CD14-positive monocyte (primary cell): ENCODE data around the gene KCTD16. TPM values are rescaled to one million over a fixed set of nuclear protein-coding genes. Genes with fewer than 3 reads are reported as not detected.

ENCODE experiments used
- DNase-seq, 3 donors: peaks; one replicate each; pipeline ENCODE4 v3.0.0-alpha.2; 2011 to 2022
- H2AFZ ChIP-seq: 2 replicates; pipeline ENCODE4 v1.6.0; 2012; ENCODE audit warnings: mild to moderate bottlenecking, low read depth, low read length, inconsistent platforms; ENCODE audit not compliant: insufficient read depth, poor library complexity, severe bottlenecking
- H3K27ac ChIP-seq, 2 donors: 1 replicate in 1 of 2; 2 replicates in 1 of 2; pipeline ENCODE4 v1.5.1; 2012 to 2013; ENCODE audit warnings: low read length in 2 of 2, control low read depth in 1 of 2, inconsistent platforms in 1 of 2, low read depth in 1 of 2, mild to moderate bottlenecking in 1 of 2
- H3K27me3 ChIP-seq, 2 donors: one replicate each; pipeline versions ENCODE4 v1.6.0 to v1.6.1; 2011 to 2013; ENCODE audit warnings: low read length in 2 of 2; ENCODE audit not compliant: control insufficient read depth in 2 of 2, insufficient read depth in 2 of 2
- H3K36me3 ChIP-seq, 2 donors: replicated peaks in 1 of 2; 1 replicate in 1 of 2; 2 replicates in 1 of 2; pipeline versions ENCODE4 v1.5.1 to v1.6.1; 2012 to 2013; ENCODE audit warnings: low read length in 2 of 2, control low read depth in 1 of 2, inconsistent platforms in 1 of 2, mild to moderate bottlenecking in 1 of 2; ENCODE audit not compliant: insufficient read depth in 2 of 2, control insufficient read depth in 1 of 2
- H3K4me1 ChIP-seq, 2 donors: 1 replicate in 1 of 2; 2 replicates in 1 of 2; pipeline versions ENCODE4 v1.5.1 to v1.6.1; 2012 to 2013; ENCODE audit warnings: low read length in 2 of 2, control low read depth in 1 of 2, inconsistent platforms in 1 of 2, mild to moderate bottlenecking in 1 of 2, moderate library complexity in 1 of 2; ENCODE audit not compliant: insufficient read depth in 2 of 2, control insufficient read depth in 1 of 2
- H3K4me2 ChIP-seq: replicated peaks from 2 replicates; pipeline ENCODE3; 2012; ENCODE audit warnings: low read length, moderate library complexity, mild to moderate bottlenecking; ENCODE audit not compliant: poor library complexity, severe bottlenecking; ENCODE audit errors: extremely low read depth
- H3K4me3 ChIP-seq, 3 experiments: fragments of 200-600 bp in 1 of 3; sonication (generic) in 1 of 3; replicated peaks in 1 of 3; 1 replicate in 2 of 3; 2 replicates in 1 of 3; pipeline ENCODE4 v1.5.1; 2011 to 2013; ENCODE audit warnings: low read length in 3 of 3, mild to moderate bottlenecking in 3 of 3, control low read depth in 2 of 3, low read depth in 2 of 3, inconsistent platforms in 1 of 3, moderate library complexity in 1 of 3
- H3K79me2 ChIP-seq: 2 replicates; pipeline ENCODE4 v1.6.0; 2012; ENCODE audit warnings: mild to moderate bottlenecking, control low read depth, inconsistent platforms, low read length, moderate library complexity; ENCODE audit not compliant: insufficient read depth
- H3K9ac ChIP-seq: 2 replicates; pipeline ENCODE4 v1.6.0; 2017; ENCODE audit warnings: low read length, mild to moderate bottlenecking; ENCODE audit not compliant: insufficient read depth, poor library complexity, severe bottlenecking
- H3K9me3 ChIP-seq, 2 donors: replicated peaks in 1 of 2; 1 replicate in 1 of 2; 2 replicates in 1 of 2; pipeline versions ENCODE4 v1.5.1 to v1.6.1; 2012 to 2013; ENCODE audit warnings: low read length in 2 of 2, control low read depth in 1 of 2; ENCODE audit not compliant: control insufficient read depth in 1 of 2, insufficient read depth in 1 of 2
- H4K20me1 ChIP-seq: 2 replicates; pipeline ENCODE4 v1.6.0; 2012; ENCODE audit warnings: mild to moderate bottlenecking, low read length, control low read depth, moderate library complexity; ENCODE audit not compliant: insufficient read depth
- H3K27ac Mint-ChIP-seq, 7 donors: one replicate each; pipeline ENCODE4 v1.8.0; 2020; ENCODE audit warnings: mild to moderate bottlenecking in 7 of 7, mixed read lengths in 7 of 7, moderate library complexity in 6 of 7, inconsistent platforms in 2 of 7
- H3K27me3 Mint-ChIP-seq, 3 donors: one replicate each; pipeline ENCODE4 v1.8.0; 2021 to 2022; ENCODE audit warnings: low read depth in 3 of 3, mild to moderate bottlenecking in 3 of 3, mixed read lengths in 3 of 3, moderate library complexity in 3 of 3, inconsistent platforms in 1 of 3
- H3K36me3 Mint-ChIP-seq, 2 donors: one replicate each; pipeline ENCODE4 v1.8.0; 2020; ENCODE audit warnings: mixed read lengths in 2 of 2, inconsistent platforms in 1 of 2, mild to moderate bottlenecking in 1 of 2
- H3K4me1 Mint-ChIP-seq: one replicate; pipeline ENCODE4 v1.8.0; 2020; ENCODE audit warnings: mild to moderate bottlenecking, mixed read lengths
- H3K4me3 Mint-ChIP-seq, 2 donors: one replicate each; pipeline ENCODE4 v1.8.0; 2020; ENCODE audit warnings: mild to moderate bottlenecking in 2 of 2, mixed read lengths in 2 of 2, moderate library complexity in 1 of 2
- H3K9me3 Mint-ChIP-seq, 7 donors: one replicate each; pipeline ENCODE4 v1.8.0; 2020 to 2022; ENCODE audit warnings: mixed read lengths in 7 of 7, mild to moderate bottlenecking in 6 of 7, moderate library complexity in 6 of 7, inconsistent platforms in 2 of 7
- WGBS: methylation state at CpG from one replicate; pipeline ENCODE4 v1.1.5; 2013; ENCODE audit warnings: missing lambda C conversion rate; ENCODE audit not compliant: insufficient coverage; 5-methylcytosine and 5-hydroxymethylcytosine counted together
- intact Hi-C, 2 donors: fragments of 100-400 bp; cut with micrococcal nuclease; formaldehyde crosslinking; loops; one replicate each; pipeline versions ENCODE4 v1.15.0 to v1.15.1; 2023
- polyA plus RNA-seq, 3 donors: library from polyadenylated mRNA; depleted of rRNA in 1 of 3; unstranded in 2 of 3; stranded (reverse) in 1 of 3; fragments of 300-500 nt in 2 of 3; fragments of >200 nt in 1 of 3; fragmentation: Illumina TruSeq in 2 of 3; gene quantifications; 1 replicate in 2 of 3; 2 replicates in 1 of 3; pipeline ENCODE4 v1.2.3, GENCODE V29; 2012 to 2021
- TF ChIP-seq, protein P1 (sequence below): fragments of 200-600 bp; IDR thresholded peaks from one replicate; pipeline ENCODE4 v1.8.0; 2022; ENCODE audit warnings: antibody characterized with exemption, mild to moderate bottlenecking

Gene KCTD16
- polyA plus RNA-seq, 3 donors, result not detected

DNA sequence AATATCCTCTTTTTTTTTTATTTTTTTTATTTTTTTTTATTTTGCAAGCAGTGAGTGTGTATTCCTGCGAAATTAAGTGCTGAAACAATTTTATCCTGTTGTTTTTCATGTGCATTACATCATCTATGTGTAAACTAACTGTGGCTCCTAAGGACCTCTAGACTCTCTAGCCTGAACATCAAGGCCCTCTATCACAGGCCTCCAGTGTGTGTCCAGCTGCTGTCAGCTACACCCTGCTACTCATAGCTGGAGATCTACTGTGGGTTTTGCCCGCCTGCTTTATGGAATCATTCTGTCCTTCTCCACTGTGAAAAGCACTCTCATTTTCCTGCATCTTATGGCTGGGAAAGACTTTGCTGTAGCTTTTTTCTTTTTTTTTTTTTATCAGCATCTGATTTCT, 157.8 kb downstream of the KCTD16 start:
- H2AFZ ChIP-seq, result no peak overlapping the region
- TF ChIP-seq, protein P1, sequence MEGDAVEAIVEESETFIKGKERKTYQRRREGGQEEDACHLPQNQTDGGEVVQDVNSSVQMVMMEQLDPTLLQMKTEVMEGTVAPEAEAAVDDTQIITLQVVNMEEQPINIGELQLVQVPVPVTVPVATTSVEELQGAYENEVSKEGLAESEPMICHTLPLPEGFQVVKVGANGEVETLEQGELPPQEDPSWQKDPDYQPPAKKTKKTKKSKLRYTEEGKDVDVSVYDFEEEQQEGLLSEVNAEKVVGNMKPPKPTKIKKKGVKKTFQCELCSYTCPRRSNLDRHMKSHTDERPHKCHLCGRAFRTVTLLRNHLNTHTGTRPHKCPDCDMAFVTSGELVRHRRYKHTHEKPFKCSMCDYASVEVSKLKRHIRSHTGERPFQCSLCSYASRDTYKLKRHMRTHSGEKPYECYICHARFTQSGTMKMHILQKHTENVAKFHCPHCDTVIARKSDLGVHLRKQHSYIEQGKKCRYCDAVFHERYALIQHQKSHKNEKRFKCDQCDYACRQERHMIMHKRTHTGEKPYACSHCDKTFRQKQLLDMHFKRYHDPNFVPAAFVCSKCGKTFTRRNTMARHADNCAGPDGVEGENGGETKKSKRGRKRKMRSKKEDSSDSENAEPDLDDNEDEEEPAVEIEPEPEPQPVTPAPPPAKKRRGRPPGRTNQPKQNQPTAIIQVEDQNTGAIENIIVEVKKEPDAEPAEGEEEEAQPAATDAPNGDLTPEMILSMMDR, result no peak
- no peak overlapping the region for H3K27ac Mint-ChIP-seq
- H3K4me3 Mint-ChIP-seq, result no peak overlapping the region
- H3K4me3 ChIP-seq, result no peak overlapping the region
- no peaks in the 10 kb centered on the region for H3K36me3 Mint-ChIP-seq
- intact Hi-C loops, result no loop called here
- peaks cover 0 to 3% (median 0%) of the 10 kb centered on the region in 7 donors for H3K9me3 Mint-ChIP-seq
- peaks cover 0 to 2% (median 1%) of the 10 kb centered on the region in 3 donors for H3K27me3 Mint-ChIP-seq
- no peaks in the 10 kb centered on the region for H3K4me1 Mint-ChIP-seq
- no peak overlapping the region for H3K27ac ChIP-seq
- H3K9ac ChIP-seq, result no peak overlapping the region
- no peaks in the 10 kb centered on the region for H3K4me1 ChIP-seq
- no CpG with 5 or more reads among the region's 2 CpGs for WGBS
- H3K79me2 ChIP-seq, result no peaks in the 10 kb centered on the region
- H3K27me3 ChIP-seq, result no peaks in the 10 kb centered on the region
- H3K4me2 ChIP-seq, result no peak overlapping the region
- no peak for DNase-seq
- no peaks in the 10 kb centered on the region for H4K20me1 ChIP-seq
- H3K9me3 ChIP-seq, result no peaks in the 10 kb centered on the region
- H3K36me3 ChIP-seq, result no peaks in the 10 kb centered on the region

DNA sequence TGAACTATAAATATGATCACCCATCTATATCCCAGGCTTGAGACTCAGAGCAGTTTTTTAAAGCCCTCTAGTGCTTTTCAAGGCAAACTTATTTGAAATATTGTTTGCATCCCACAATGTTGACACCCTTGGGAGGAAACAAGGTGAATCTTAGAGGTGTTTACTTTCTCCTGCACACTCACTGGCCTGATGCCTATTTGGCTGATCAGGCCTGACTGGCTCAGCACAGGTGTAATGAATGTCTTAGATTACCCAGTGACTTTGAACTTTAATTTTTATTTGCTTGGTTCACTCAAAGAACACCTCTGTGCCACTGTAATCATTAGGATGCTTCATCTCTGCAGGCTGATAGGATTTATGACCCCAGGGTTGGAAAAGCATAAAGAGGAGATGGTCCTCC, 158.3 kb downstream of the KCTD16 start:
- H3K79me2 ChIP-seq, result no peaks in the 10 kb centered on the region
- H3K9me3 ChIP-seq, result no peaks in the 10 kb centered on the region
- H4K20me1 ChIP-seq, result no peaks in the 10 kb centered on the region
- H3K4me1 Mint-ChIP-seq, result no peaks in the 10 kb centered on the region
- peaks cover 0 to 3% (median 0%) of the 10 kb centered on the region in 7 donors for H3K9me3 Mint-ChIP-seq
- no peak overlapping the region for H2AFZ ChIP-seq
- no peaks in the 10 kb centered on the region for H3K36me3 Mint-ChIP-seq
- no peaks in the 10 kb centered on the region for H3K36me3 ChIP-seq
- no peak overlapping the region for H3K27ac Mint-ChIP-seq
- intact Hi-C loops, result no loop called here
- no peaks in the 10 kb centered on the region for H3K27me3 ChIP-seq
- no peak overlapping the region for H3K4me3 Mint-ChIP-seq
- H3K4me3 ChIP-seq, result no peak overlapping the region
- peaks cover 0 to 2% (median 1%) of the 10 kb centered on the region in 3 donors for H3K27me3 Mint-ChIP-seq
- no peak overlapping the region for H3K4me2 ChIP-seq
- H3K27ac ChIP-seq, result no peak overlapping the region
- no peaks in the 10 kb centered on the region for H3K4me1 ChIP-seq
- TF ChIP-seq, protein P1, result no peak
- DNase-seq, result no peak
- no peak overlapping the region for H3K9ac ChIP-seq
